H7 (cell line): ENCODE measurements around the gene CDH18. TPM values are rescaled to one million over a fixed set of nuclear protein-coding genes. Genes with fewer than 3 reads are reported as not detected.

Experiments
- DNase-seq: peaks from one replicate; pipeline ENCODE4 v3.0.0; 2012
- H3K27me3 ChIP-seq: 2 replicates; pipeline ENCODE4 v1.6.0; 2011; ENCODE audit warnings: mild to moderate bottlenecking, low read length; ENCODE audit not compliant: control insufficient read depth, insufficient read depth
- H3K36me3 ChIP-seq: replicated peaks from 2 replicates; pipeline ENCODE4 v1.5.1; 2011; ENCODE audit warnings: low read length; ENCODE audit not compliant: control insufficient read depth, insufficient read depth
- H3K4me3 ChIP-seq: 2 replicates; pipeline ENCODE4 v1.5.1; 2011; ENCODE audit warnings: low read depth, mild to moderate bottlenecking, control low read depth, low read length, moderate library complexity; ENCODE audit not compliant: insufficient read depth
- total RNA-seq: library from RNA; depleted of rRNA; stranded (reverse); fragments of >200 nt; shearing (Covaris generic); gene quantifications from 2 replicates; pipeline ENCODE4 v1.2.3, GENCODE V29; 2014; rRNA removed

CDH18 gene, protein sequence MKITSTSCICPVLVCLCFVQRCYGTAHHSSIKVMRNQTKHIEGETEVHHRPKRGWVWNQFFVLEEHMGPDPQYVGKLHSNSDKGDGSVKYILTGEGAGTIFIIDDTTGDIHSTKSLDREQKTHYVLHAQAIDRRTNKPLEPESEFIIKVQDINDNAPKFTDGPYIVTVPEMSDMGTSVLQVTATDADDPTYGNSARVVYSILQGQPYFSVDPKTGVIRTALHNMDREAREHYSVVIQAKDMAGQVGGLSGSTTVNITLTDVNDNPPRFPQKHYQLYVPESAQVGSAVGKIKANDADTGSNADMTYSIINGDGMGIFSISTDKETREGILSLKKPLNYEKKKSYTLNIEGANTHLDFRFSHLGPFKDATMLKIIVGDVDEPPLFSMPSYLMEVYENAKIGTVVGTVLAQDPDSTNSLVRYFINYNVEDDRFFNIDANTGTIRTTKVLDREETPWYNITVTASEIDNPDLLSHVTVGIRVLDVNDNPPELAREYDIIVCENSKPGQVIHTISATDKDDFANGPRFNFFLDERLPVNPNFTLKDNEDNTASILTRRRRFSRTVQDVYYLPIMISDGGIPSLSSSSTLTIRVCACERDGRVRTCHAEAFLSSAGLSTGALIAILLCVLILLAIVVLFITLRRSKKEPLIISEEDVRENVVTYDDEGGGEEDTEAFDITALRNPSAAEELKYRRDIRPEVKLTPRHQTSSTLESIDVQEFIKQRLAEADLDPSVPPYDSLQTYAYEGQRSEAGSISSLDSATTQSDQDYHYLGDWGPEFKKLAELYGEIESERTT
- total RNA-seq = 0.10 TPM in 1 of 2 replicates, not detected in the other

DNA sequence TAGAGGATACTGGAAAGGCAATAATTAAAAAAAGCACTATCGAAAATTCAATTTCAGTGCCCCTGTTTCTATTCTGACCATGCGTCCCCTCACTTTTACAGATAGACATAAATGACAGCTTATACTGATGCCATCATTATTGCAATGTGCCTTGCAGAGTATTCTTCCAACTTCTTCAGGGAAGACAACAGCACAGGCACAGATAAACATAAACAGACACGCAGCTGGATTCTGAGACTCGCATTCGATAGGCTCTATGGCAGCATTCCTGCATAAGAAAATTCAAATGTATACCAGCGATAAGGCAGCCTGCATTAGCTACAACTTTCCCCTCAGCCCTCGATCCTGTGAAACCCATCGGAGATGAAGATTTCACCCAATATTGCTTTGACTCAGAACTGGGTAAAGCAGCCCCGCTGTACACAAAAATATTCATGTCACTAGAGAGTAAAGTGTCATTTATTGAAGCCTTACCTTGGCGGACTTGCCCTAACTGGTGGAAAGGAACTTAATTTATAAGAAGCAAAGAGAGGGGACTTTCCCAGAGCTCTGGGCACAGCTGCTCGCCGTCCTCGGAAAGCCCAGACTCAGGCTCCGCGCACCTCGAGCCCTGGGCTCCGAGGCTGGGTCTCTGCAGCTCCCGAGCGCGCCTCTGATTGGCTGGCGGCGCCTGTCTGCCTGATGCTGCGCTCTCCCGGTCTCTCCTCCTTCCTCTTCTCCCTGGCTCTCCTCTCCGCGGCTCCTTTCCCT is at the start of gene CDH18:
CDH18 (minus strand) TSS at position 589 of the 750 bp plus-strand sequence. CDS start 149,214 bp downstream, outside the sequence.
- peak within 1 kb of the TSS; percentile 14; the same call in 1 of the 2 replicates for H3K4me3 ChIP-seq
- no peaks in the 10 kb centered on the region for H3K36me3 ChIP-seq
- H3K27me3 ChIP-seq = peaks cover 16% of the 10 kb centered on the region

GRCh38 chr5:20034717-20035116 is 46.7 kb upstream of the CDH18 start:
- H3K27me3 ChIP-seq = no peaks in the 10 kb centered on the region
- H3K4me3 ChIP-seq = no peak overlapping the region
- no peaks in the 10 kb centered on the region for H3K36me3 ChIP-seq
- DNase-seq = no peak

More for the DNA sequence above, at the start of gene CDH18:
- DNase-seq = peak; percentile 79

DNA sequence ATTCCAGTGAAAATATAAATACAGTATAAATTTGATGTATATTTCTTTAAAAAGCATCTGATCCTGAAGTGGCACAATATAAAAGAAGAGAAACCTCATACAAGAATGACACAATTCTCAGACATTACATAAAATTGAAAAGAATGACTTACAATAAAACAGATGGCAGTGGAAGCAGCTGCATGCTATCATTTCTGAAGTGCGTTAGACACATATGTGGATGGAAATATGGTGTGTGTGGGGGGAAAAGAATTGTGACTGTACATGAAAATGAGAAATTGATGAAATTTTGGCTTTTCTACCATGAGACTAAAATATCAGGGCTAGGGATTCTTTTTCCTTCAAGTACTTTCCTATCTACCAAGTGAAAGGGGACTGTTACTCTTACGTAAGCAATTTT is 45.9 kb upstream of the CDH18 start:
- Histone ChIP-seq H3K27me3 (no peaks in the 10 kb centered on the region), H3K36me3 (no peaks in the 10 kb centered on the region), H3K4me3 (no peak overlapping the region)
- DNase-seq = no peak

DNA sequence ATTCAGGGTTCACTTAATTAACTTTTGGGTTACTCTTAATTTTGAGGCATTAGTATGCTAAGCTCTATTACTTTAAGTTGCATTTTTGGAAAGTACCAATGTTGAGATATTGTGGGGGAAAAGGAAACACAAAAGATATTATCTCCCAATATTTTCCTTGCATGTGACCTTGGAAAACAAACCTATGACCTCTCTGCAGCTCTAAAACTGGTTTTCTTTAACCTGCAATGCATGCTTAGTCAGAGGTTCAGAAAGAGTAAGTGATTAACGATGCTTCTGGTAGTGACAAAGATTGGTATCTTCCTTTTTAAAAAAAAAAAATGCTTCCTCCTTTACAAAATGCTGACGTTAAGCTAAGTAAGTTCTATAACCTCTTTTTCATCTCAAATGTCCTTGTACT is 44.9 kb upstream of the CDH18 start:
- H3K36me3 ChIP-seq = no peaks in the 10 kb centered on the region
- no peak for DNase-seq
- H3K27me3 ChIP-seq = no peaks in the 10 kb centered on the region
- no peak overlapping the region for H3K4me3 ChIP-seq

DNA sequence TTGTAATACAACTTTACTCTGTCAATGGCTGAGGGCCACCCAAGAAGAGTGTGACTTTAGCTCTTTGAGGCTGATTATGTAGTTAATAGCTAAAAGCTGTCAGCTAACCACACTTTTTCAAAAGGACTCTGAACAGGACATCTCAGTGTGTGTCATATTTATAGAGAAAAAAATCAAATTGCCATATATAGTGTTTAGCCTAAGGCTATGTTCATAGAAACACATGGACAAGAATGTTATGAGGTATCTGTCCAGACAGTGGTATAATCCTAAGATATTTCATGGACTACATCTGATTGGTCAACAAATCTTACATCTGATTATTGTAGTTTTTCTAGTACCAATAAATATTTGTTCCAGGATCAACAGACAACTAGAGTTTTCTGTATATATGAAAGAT is 42.1 kb upstream of the CDH18 start:
- no peak for DNase-seq
- Histone ChIP-seq H3K27me3 (no peaks in the 10 kb centered on the region), H3K4me3 (no peak overlapping the region), H3K36me3 (no peaks in the 10 kb centered on the region)

GRCh38 chr5:20029266-20029665 is 41.3 kb upstream of the CDH18 start:
- H3K36me3 ChIP-seq = no peaks in the 10 kb centered on the region
- no peak for DNase-seq
- H3K27me3 ChIP-seq = no peaks in the 10 kb centered on the region
- H3K4me3 ChIP-seq = no peak overlapping the region

GRCh38 chr5:20028506-20028905 is 40.5 kb upstream of the CDH18 start:
- H3K4me3 ChIP-seq = no peak overlapping the region
- no peak for DNase-seq
- H3K27me3 ChIP-seq = no peaks in the 10 kb centered on the region
- no peaks in the 10 kb centered on the region for H3K36me3 ChIP-seq

DNA sequence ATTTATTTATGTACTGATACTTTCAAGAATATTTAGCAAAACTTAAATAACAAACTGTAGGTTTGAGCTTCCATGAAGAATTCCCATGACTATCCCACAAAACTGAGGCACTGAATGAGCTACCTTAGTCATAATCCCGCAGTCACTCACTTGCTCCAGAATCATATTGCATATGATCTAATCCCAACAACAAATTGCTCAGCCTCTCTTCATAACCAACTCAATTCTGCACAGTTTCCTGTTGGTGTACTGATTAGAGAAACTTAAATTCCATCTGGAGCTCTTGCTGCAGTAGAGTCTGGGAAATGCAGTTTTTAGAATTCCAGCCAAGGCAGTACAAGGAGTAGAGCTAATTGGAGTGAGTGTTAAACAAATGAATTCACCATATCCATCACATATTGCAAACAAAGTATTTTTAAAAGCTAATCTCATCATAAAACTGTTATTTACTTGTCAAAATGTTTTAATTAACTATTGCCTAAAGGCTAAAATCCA is 35.7 kb upstream of the CDH18 start:
- H3K36me3 ChIP-seq = no peaks in the 10 kb centered on the region
- no peaks in the 10 kb centered on the region for H3K27me3 ChIP-seq
- no peak overlapping the region for H3K4me3 ChIP-seq
- no peak for DNase-seq

DNA sequence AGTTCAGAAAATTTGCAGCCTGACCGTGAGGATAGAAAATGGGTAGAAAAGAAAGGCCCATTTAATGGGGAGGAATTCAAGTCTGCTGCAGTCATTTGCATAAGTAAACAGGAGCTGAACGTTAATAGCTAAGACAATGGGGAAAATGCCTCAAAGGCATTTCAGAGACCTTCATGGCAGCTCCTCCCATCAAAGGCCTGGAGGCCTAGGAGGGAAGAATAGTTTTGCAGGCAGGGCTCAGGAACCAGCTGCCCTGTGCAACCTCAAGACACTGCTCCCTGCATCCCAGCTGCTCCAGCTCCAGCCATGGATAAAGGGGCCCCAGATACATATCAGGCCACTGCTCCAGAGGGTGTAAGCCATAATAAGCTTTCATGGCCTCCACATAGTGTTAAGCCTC is 32.2 kb upstream of the CDH18 start:
- H3K4me3 ChIP-seq = no peak overlapping the region
- H3K27me3 ChIP-seq = no peaks in the 10 kb centered on the region
- DNase-seq = no peak
- H3K36me3 ChIP-seq = no peaks in the 10 kb centered on the region

DNA sequence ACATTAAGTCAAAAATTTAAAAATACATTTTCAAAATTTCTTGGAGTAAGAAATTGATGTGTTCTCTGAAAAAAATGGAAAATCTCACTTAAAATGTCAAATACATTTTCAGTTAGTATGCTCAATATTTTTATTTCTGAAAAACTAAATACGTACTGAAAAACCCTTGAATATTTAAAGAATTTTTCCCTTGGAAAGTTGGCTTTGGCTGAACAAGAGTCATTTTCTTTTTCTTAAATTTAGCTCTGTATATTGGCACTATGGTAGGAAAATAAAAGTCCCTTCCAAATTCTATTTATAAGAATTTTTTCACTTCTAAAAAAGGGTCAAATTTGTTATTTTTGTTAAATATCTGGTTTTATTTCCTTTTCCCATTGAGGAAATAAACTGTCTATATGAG is 29.0 kb upstream of the CDH18 start:
- Histone ChIP-seq H3K36me3 (no peaks in the 10 kb centered on the region), H3K4me3 (no peak overlapping the region), H3K27me3 (no peaks in the 10 kb centered on the region)
- no peak for DNase-seq

DNA sequence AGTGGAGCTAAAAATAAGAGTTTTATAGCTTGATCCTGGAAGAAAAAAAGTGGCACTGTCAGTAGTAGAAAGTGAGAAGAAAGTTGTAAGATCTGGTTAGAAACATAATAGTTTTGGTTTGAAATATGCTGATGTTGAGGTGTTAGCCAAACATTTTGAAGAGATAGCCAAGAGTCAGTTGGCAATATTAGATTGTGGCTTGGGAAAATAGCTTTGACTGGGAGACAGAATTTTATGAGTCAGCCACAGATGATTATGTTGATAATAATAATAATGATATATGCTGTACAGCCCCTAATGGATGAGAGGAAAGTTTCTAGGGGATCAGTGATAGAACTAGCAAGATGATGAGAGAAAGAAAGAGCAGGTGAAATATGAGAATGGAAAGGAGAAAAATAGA is 12.4 kb upstream of the CDH18 start:
- no peak overlapping the region for H3K4me3 ChIP-seq
- no peaks in the 10 kb centered on the region for H3K27me3 ChIP-seq
- no peak for DNase-seq
- H3K36me3 ChIP-seq = no peaks in the 10 kb centered on the region

GRCh38 chr5:19988457-19988856 is 457 bp upstream of the CDH18 start:
- DNase-seq = no peak
- Histone ChIP-seq H3K27me3 (peaks cover 16% of the 10 kb centered on the region), H3K36me3 (no peaks in the 10 kb centered on the region), H3K4me3 (no peak overlapping the region; the same call in 1 of the 2 replicates)

DNA sequence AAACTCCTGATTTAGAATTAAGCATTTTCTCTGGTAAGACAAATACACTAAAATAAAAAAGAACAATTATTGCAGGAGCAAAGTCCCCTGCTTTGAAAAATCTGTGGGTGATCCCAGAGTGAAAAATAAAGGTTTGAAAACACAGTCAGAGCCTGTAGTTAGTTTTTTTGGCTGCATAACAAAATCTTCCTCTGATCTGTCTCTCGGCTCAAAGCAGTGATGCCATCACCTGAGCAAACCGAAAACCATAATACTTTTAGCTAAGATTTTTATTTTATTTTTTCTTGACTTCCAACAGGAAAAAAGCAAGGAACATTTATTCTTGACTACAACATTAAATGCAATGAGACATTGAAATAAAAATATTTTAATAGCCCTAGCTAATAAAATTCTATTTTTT is 1.2 kb downstream of the CDH18 start:
- H3K36me3 ChIP-seq = no peaks in the 10 kb centered on the region
- no peak for DNase-seq
- H3K4me3 ChIP-seq = no peak overlapping the region
- peaks cover 16% of the 10 kb centered on the region for H3K27me3 ChIP-seq

DNA sequence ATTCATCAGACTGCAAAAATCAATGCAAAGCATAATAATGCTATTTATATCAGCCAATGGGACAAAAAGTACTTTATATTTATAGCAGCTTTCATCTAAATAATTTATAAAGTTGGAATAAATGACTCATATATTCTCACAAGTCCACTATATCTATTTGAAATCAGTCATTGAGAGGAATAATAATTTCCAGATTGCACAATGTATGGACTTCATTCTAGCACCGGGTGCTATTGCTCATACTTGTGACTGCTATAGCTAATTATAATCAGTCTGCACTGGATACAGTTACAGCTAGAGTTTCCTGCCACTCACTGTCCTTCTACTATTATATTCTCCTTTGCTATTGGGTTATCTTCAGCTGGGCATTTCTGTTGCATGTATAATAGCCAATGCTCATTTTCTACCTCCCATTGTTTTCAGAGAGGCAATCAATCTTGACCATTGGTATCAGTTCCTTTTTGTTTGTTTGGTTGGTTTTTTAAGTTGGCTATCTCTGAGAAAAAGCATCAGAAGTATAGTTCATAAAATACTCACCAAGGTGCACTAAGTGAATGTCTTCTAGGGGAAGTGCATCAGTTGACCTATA is 1.9 kb downstream of the CDH18 start:
- Histone ChIP-seq H3K4me3 (no peak overlapping the region), H3K27me3 (peaks cover 16% of the 10 kb centered on the region), H3K36me3 (no peaks in the 10 kb centered on the region)
- DNase-seq = no peak
